ENCODE measurements around the gene RAVER1. TPM values are rescaled to one million over a fixed set of nuclear protein-coding genes. Genes with fewer than 3 reads are reported as not detected.

The RAVER1 gene
- total and polyA plus RNA-seq, 10 of the 15 experiments (the other 5 are each of a cell fraction or from before 2014, with no cell fraction given) = 0.03 to 87.0 (median 12.1) TPM

DNA sequence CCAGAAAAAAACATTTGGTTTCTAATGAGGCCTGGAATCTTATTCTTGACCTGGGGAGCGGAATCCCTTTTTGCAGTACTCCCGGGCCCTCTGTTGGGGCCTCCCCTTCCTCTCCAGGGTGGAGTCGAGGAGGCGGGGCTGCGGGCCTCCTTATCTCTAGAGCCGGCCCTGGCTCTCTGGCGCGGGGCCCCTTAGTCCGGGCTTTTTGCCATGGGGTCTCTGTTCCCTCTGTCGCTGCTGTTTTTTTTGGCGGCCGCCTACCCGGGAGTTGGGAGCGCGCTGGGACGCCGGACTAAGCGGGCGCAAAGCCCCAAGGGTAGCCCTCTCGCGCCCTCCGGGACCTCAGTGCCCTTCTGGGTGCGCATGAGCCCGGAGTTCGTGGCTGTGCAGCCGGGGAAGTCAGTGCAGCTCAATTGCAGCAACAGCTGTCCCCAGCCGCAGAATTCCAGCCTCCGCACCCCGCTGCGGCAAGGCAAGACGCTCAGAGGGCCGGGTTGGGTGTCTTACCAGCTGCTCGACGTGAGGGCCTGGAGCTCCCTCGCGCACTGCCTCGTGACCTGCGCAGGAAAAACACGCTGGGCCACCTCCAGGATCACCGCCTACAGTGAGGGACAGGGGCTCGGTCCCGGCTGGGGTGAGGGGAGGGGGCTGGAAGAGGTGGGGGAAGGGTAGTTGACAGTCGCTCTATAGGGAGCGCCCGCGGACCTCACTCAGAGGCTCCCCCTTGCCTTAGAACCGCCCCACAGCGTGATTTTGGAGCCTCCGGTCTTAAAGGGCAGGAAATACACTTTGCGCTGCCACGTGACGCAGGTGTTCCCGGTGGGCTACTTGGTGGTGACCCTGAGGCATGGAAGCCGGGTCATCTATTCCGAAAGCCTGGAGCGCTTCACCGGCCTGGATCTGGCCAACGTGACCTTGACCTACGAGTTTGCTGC, 46.3 kb downstream of the RAVER1 start, which contains the start of gene ICAM4:
TSS of gene ICAM4 (plus strand) at position 153 of the 935 bp plus-strand sequence. CDS start at position 211, 58 bp downstream.
- POLR2A ChIA-PET = interaction anchor here (0.5 to 5.5 kb wide), 8 partner anchors 9 to 248 kb away, joined by 3 to 69 read pairs (median 4); partner anchors contain the start of genes ICAM1 and TYK2
- no TSS peak for BruUV-seq (replicated peaks)
- Histone ChIP-seq H3K79me2 (ENCODE audit: control insufficient read depth, insufficient read depth, low read length) (peaks cover 2% of the 10 kb centered on the region; the same call in 1 of the 2 replicates), H3K36me3 (ENCODE audit: control insufficient read depth in 2 of 2, insufficient read depth in 2 of 2, low read length in 1 of 2) (peaks cover 26 to 28% of the 10 kb centered on the region in 2 experiments; a peak in 3 of 4 replicates), H2AFZ (ENCODE audit: control insufficient read depth, low read depth, low read length) (peak within 1 kb of the TSS; percentile 65; the same call in 1 of the 2 replicates), H3K27me3 (replicated peaks in 1 of 2; ENCODE audit: control insufficient read depth in 2 of 2, insufficient read depth in 2 of 2, low read length in 1 of 2) (peaks cover 1 to 8% of the 10 kb centered on the region in 2 experiments), H3K9me3 (replicated peaks; ENCODE audit: control insufficient read depth, insufficient read depth, low read length) (no peaks in the 10 kb centered on the region; the same call in 2 of the 3 replicates), H3K9ac (ENCODE audit: control insufficient read depth, insufficient read depth, low read length) (peak within 1 kb of the TSS; percentile 29; the same call in 1 of the 2 replicates), H3K4me3 (no peak within 1 kb of the TSS; the same call in 1 of the 2 replicates), H4K20me1 (ENCODE audit: control insufficient read depth, insufficient read depth) (peaks cover 9% of the 10 kb centered on the region; the same call in 1 of the 2 replicates), H3K4me2 (ENCODE audit: control insufficient read depth, insufficient read depth) (peak within 1 kb of the TSS; percentile 92), H3K27ac (ENCODE audit: control insufficient read depth, insufficient read depth) (peak within 1 kb of the TSS; percentile 10), H3K4me1 (ENCODE audit: control insufficient read depth, insufficient read depth, low read length) (peaks cover 68% of the 10 kb centered on the region)
- WGBS (ENCODE audit: insufficient coverage, insufficient replicate concordance, low lambda C conversion rate, missing lambda C conversion rate) = 12% methylated on average over 56 of the region's 59 CpGs
- peak; percentile 54 for ATAC-seq
- DNase-seq (ENCODE audit: low read depth, low spot score) = no peak
- intact Hi-C loops (cut with micrococcal nuclease; ENCODE audit: unreplicated experiment) (no loop called here), in situ Hi-C loops (cut with MboI) (no loop called here)
- CTCF ChIA-PET = interaction anchor here (1.7 to 5.9 kb wide), 5 partner anchors 17 to 104 kb away, joined by 4 to 72 read pairs (median 25); partner anchors contain the start of gene ICAM1
- RAD21 ChIA-PET (ENCODE audit: unreplicated experiment) = interaction anchor here (1.0 to 5.4 kb wide), 7 partner anchors 11 to 101 kb away, joined by 3 to 119 read pairs (median 7); partner anchors contain the start of gene ICAM1
- no peak for FAIRE-seq
- SMC1A ChIA-PET (ENCODE audit: uncharacterized antibody, unreplicated experiment) = interaction anchor here (1.0 to 3.7 kb wide), 4 partner anchors 9 to 102 kb away, joined by 3 to 50 read pairs (median 4); partner anchors contain the start of genes ICAM1 and RAVER1
- TF ChIP-seq NR2F1 (conservative IDR thresholded peaks at IDR 0.05) = no peak; the same call in 1 of the 2 replicates
- no peak for TF ChIP-seq CBX5 (IDR thresholded peaks at IDR 0.05; ENCODE audit: low read depth)
- TF ChIP-seq STAT3 (IDR thresholded peaks at IDR 0.05; ENCODE audit: low read depth, low read length) = no peak
- no peak for TF ChIP-seq NR2C2 (IDR thresholded peaks at IDR 0.05; ENCODE audit: borderline replicate concordance, control insufficient read depth, insufficient read length, low read depth)
- no peak for TF ChIP-seq KDM1A (IDR thresholded peaks at IDR 0.05; ENCODE audit: borderline replicate concordance)
- peak; percentile 51; the same call in 1 of the 2 replicates for TF ChIP-seq EED (IDR thresholded peaks at IDR 0.05; ENCODE audit: low read depth)
- TF ChIP-seq, protein P1, sequence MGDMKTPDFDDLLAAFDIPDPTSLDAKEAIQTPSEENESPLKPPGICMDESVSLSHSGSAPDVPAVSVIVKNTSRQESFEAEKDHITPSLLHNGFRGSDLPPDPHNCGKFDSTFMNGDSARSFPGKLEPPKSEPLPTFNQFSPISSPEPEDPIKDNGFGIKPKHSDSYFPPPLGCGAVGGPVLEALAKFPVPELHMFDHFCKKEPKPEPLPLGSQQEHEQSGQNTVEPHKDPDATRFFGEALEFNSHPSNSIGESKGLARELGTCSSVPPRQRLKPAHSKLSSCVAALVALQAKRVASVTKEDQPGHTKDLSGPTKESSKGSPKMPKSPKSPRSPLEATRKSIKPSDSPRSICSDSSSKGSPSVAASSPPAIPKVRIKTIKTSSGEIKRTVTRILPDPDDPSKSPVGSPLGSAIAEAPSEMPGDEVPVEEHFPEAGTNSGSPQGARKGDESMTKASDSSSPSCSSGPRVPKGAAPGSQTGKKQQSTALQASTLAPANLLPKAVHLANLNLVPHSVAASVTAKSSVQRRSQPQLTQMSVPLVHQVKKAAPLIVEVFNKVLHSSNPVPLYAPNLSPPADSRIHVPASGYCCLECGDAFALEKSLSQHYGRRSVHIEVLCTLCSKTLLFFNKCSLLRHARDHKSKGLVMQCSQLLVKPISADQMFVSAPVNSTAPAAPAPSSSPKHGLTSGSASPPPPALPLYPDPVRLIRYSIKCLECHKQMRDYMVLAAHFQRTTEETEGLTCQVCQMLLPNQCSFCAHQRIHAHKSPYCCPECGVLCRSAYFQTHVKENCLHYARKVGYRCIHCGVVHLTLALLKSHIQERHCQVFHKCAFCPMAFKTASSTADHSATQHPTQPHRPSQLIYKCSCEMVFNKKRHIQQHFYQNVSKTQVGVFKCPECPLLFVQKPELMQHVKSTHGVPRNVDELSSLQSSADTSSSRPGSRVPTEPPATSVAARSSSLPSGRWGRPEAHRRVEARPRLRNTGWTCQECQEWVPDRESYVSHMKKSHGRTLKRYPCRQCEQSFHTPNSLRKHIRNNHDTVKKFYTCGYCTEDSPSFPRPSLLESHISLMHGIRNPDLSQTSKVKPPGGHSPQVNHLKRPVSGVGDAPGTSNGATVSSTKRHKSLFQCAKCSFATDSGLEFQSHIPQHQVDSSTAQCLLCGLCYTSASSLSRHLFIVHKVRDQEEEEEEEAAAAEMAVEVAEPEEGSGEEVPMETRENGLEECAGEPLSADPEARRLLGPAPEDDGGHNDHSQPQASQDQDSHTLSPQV (IDR thresholded peaks at IDR 0.05) = no peak
- peak; percentile 42; the same call in 1 of the 2 replicates for TF ChIP-seq POLR2AphosphoS2 (IDR thresholded peaks at IDR 0.05; ENCODE audit: low read depth, low read length)
- TF ChIP-seq HSF1 (IDR thresholded peaks at IDR 0.05; ENCODE audit: low read depth, low read length) = no peak
- no peak for TF ChIP-seq MEF2B (IDR thresholded peaks at IDR 0.05; ENCODE audit: partially characterized antibody, poor library complexity, severe bottlenecking)
- no peak for TF ChIP-seq ZNF384 (IDR thresholded peaks at IDR 0.05; ENCODE audit: borderline replicate concordance, low read depth, low read length)
- no peak for TF ChIP-seq SKIL (IDR thresholded peaks at IDR 0.05; ENCODE audit: low read depth, poor library complexity, severe bottlenecking)

Data from GM12878 (cell line).